Measurements from ENCODE around the gene HAO1.

The HAO1 gene

GRCh38 chr20:7902879-7903278, 37.4 kb downstream of the HAO1 start:
- TF ChIP-seq SIN3A (IDR thresholded peaks at IDR 0.05; ENCODE audit: borderline replicate concordance, insufficient read depth, low read length), result no peak
- no peak for TF ChIP-seq POLR2AphosphoS5 (IDR thresholded peaks at IDR 0.05; ENCODE audit: low read depth, low read length)
- no peak for TF ChIP-seq REST (IDR thresholded peaks at IDR 0.05; ENCODE audit: insufficient read depth in 1 of 2, low read depth in 2 of 2, low read length in 2 of 2)
- no peak for TF ChIP-seq TAF1 (IDR thresholded peaks at IDR 0.05; ENCODE audit: borderline replicate concordance, insufficient read depth, low read length)
- TF ChIP-seq FOXP2 (optimal IDR thresholded peaks at IDR 0.05; ENCODE audit: borderline replicate concordance, extremely low read depth, extremely low read length, insufficient read depth), result no peak

GRCh38 chr20:7897781-7898364, 42.4 kb downstream of the HAO1 start:
- no peak for TF ChIP-seq TAF1 (IDR thresholded peaks at IDR 0.05; ENCODE audit: borderline replicate concordance, insufficient read depth, low read length)
- no peak for TF ChIP-seq FOXP2 (optimal IDR thresholded peaks at IDR 0.05; ENCODE audit: borderline replicate concordance, extremely low read depth, extremely low read length, insufficient read depth)
- TF ChIP-seq SIN3A (IDR thresholded peaks at IDR 0.05; ENCODE audit: borderline replicate concordance, insufficient read depth, low read length), result no peak
- TF ChIP-seq REST (IDR thresholded peaks at IDR 0.05; ENCODE audit: insufficient read depth in 1 of 2, low read depth in 2 of 2, low read length in 2 of 2), result no peak
- no peak for TF ChIP-seq POLR2AphosphoS5 (IDR thresholded peaks at IDR 0.05; ENCODE audit: low read depth, low read length)

- TF ChIP-seq POLR2AphosphoS5 (IDR thresholded peaks at IDR 0.05; ENCODE audit: low read depth, low read length) (no peak), FOXP2 (optimal IDR thresholded peaks at IDR 0.05; ENCODE audit: borderline replicate concordance, extremely low read depth, extremely low read length, insufficient read depth) (no peak), TAF1 (IDR thresholded peaks at IDR 0.05; ENCODE audit: borderline replicate concordance, insufficient read depth, low read length) (no peak), REST (IDR thresholded peaks at IDR 0.05; ENCODE audit: insufficient read depth in 1 of 2, low read depth in 2 of 2, low read length in 2 of 2) (no peak), SIN3A (IDR thresholded peaks at IDR 0.05; ENCODE audit: borderline replicate concordance, insufficient read depth, low read length) (no peak)
These were observed 47.1 kb downstream of the HAO1 start for GRCh38 chr20:7893014-7893730.

- TF ChIP-seq FOXP2 (optimal IDR thresholded peaks at IDR 0.05; ENCODE audit: borderline replicate concordance, extremely low read depth, extremely low read length, insufficient read depth) (no peak), POLR2AphosphoS5 (IDR thresholded peaks at IDR 0.05; ENCODE audit: low read depth, low read length) (no peak), REST (IDR thresholded peaks at IDR 0.05; ENCODE audit: insufficient read depth in 1 of 2, low read depth in 2 of 2, low read length in 2 of 2) (no peak), TAF1 (IDR thresholded peaks at IDR 0.05; ENCODE audit: borderline replicate concordance, insufficient read depth, low read length) (no peak), SIN3A (IDR thresholded peaks at IDR 0.05; ENCODE audit: borderline replicate concordance, insufficient read depth, low read length) (no peak)
These were observed 48.6 kb downstream of the HAO1 start for GRCh38 chr20:7891705-7892104.

Data from PFSK-1 (cell line).